Activated T-helper 1 cell treated with anti-CD3 and anti-CD28 coated beads, Interleukin-12 subunit alpha, Interleukin-12 subunit beta, Interleukin-2, Interleukin-4 antibody, amounts not matched to agents 30 ng/mL and 10 ng/mL and 1 ng/mL, durations not matched to agents 14 hours and 24 hours and 36 hours (primary cell): Measurements from ENCODE around the gene PLA2G2A. TPM values are rescaled to one million over a fixed set of nuclear protein-coding genes. Genes with fewer than 3 reads are reported as not detected.
"Not testable (repeated sequence)": the region's sequence is repeated elsewhere in the genome, so short reads cannot be mapped to it uniquely, and the experiment has no call there.

ENCODE experiments used
- DNase-seq: peaks from one replicate; pipeline ENCODE4 v3.0.0; 2021; ENCODE audit warnings: low spot score
- H3K27ac Mint-ChIP-seq: one replicate; pipeline ENCODE4 v1.8.0; 2021; ENCODE audit warnings: mild to moderate bottlenecking, mixed read lengths
- H3K27me3 Mint-ChIP-seq: one replicate; pipeline ENCODE4 v1.8.0; 2022; ENCODE audit warnings: mild to moderate bottlenecking, moderate library complexity, mixed read lengths; ENCODE audit not compliant: insufficient read depth
- H3K36me3 Mint-ChIP-seq: one replicate; pipeline ENCODE4 v1.8.0; 2021; ENCODE audit warnings: low read depth, mixed read lengths
- H3K4me1 Mint-ChIP-seq: one replicate; pipeline ENCODE4 v1.8.0; 2021; ENCODE audit warnings: low read depth, mixed read lengths
- H3K4me3 Mint-ChIP-seq: one replicate; pipeline ENCODE4 v1.8.0; 2021; ENCODE audit warnings: mild to moderate bottlenecking, moderate library complexity, mixed read lengths
- H3K9me3 Mint-ChIP-seq: one replicate; pipeline ENCODE4 v1.8.0; 2021; ENCODE audit warnings: mixed read lengths
- intact Hi-C: fragments of 100-400 bp; cut with micrococcal nuclease; formaldehyde crosslinking; loops from one replicate; pipeline ENCODE4 v1.15.1; 2024
- total RNA-seq: library from RNA; stranded (reverse); gene quantifications from 2 replicates; pipeline ENCODE4 v1.2.3, GENCODE V29; 2022

The PLA2G2A gene
- total RNA-seq, 1 donor from 2014 or later = not detected

GRCh38 chr1:19940486-19941205 lies 38.8 kb downstream of the PLA2G2A start:
- intact Hi-C loops = no loop called here
- DNase-seq = no peak
- Mint-ChIP-seq H3K36me3 (no peaks in the 10 kb centered on the region), H3K9me3 (no peaks in the 10 kb centered on the region), H3K4me1 (no peaks in the 10 kb centered on the region), H3K4me3 (no peak overlapping the region), H3K27me3 (peaks cover 6% of the 10 kb centered on the region), H3K27ac (no peak overlapping the region)

GRCh38 chr1:19938472-19938871 lies 40.9 kb downstream of the PLA2G2A start:
- H3K27ac Mint-ChIP-seq = no peak overlapping the region
- no peaks in the 10 kb centered on the region for H3K36me3 Mint-ChIP-seq
- H3K27me3 Mint-ChIP-seq = peaks cover 6% of the 10 kb centered on the region
- H3K4me1 Mint-ChIP-seq = no peaks in the 10 kb centered on the region
- no peaks in the 10 kb centered on the region for H3K9me3 Mint-ChIP-seq
- intact Hi-C loops = no loop called here
- H3K4me3 Mint-ChIP-seq = no peak overlapping the region
- DNase-seq = no peak

- Mint-ChIP-seq H3K9me3 (peaks cover 19% of the 10 kb centered on the region), H3K4me3 (no peak overlapping the region), H3K36me3 (no peaks in the 10 kb centered on the region), H3K27me3 (peaks cover 6% of the 10 kb centered on the region), H3K4me1 (no peaks in the 10 kb centered on the region), H3K27ac (no peak overlapping the region)
- no peak for DNase-seq
- intact Hi-C loops = no loop called here
Measured at GRCh38 chr1:19936061-19936750, 43.2 kb downstream of the PLA2G2A start.

- H3K4me3 Mint-ChIP-seq = no peak overlapping the region
- no peaks in the 10 kb centered on the region for H3K27me3 Mint-ChIP-seq
- H3K36me3 Mint-ChIP-seq = no peaks in the 10 kb centered on the region
- intact Hi-C loops = no loop called here
- H3K27ac Mint-ChIP-seq = no peak overlapping the region
- H3K4me1 Mint-ChIP-seq = no peaks in the 10 kb centered on the region
- DNase-seq = no peak
- peaks cover 22% of the 10 kb centered on the region for H3K9me3 Mint-ChIP-seq
Measured at GRCh38 chr1:19934336-19934735, 45.1 kb downstream of the PLA2G2A start.

- Mint-ChIP-seq H3K36me3 (no peaks in the 10 kb centered on the region), H3K9me3 (peaks cover 25% of the 10 kb centered on the region), H3K27ac (no peak overlapping the region), H3K27me3 (no peaks in the 10 kb centered on the region), H3K4me1 (no peaks in the 10 kb centered on the region), H3K4me3 (no peak overlapping the region)
- no peak for DNase-seq
- intact Hi-C loops = no loop called here
Measured at GRCh38 chr1:19932866-19933265, 46.6 kb downstream of the PLA2G2A start.

- intact Hi-C loops, H3K36me3 Mint-ChIP-seq, H3K4me3 Mint-ChIP-seq, H3K27me3 Mint-ChIP-seq, H3K27ac Mint-ChIP-seq, H3K4me1 Mint-ChIP-seq, DNase-seq: not testable (repeated sequence)
- H3K9me3 Mint-ChIP-seq = peaks cover 15% of the 10 kb centered on the region
Measured at GRCh38 chr1:19927130-19927421, 52.3 kb downstream of the PLA2G2A start.

GRCh38 chr1:19926296-19927129 lies 52.9 kb downstream of the PLA2G2A start:
- Mint-ChIP-seq H3K36me3 (no peaks in the 10 kb centered on the region), H3K4me3 (no peak overlapping the region), H3K4me1 (no peaks in the 10 kb centered on the region), H3K27ac (no peak overlapping the region), H3K9me3 (peaks cover 9% of the 10 kb centered on the region), H3K27me3 (peaks cover 5% of the 10 kb centered on the region)
- intact Hi-C loops = no loop called here
- DNase-seq = no peak

Other genes with a start within 250 kb of the PLA2G2A start
- 14.0 and 15.1 TPM in 2 replicates for gene TMCO4, start 179.7 kb downstream of the PLA2G2A start, total RNA-seq
- gene RNF186, start 164.3 kb downstream of the PLA2G2A start, total RNA-seq = not detected in 2 replicates
- 10.2 and 16.1 TPM in 2 replicates for gene OTUD3, start 97.2 kb downstream of the PLA2G2A start, total RNA-seq
- gene PLA2G2E, start 56.0 kb downstream of the PLA2G2A start, total RNA-seq = not detected in 2 replicates
- not detected in 2 replicates for gene PLA2G5, start 90.6 kb upstream of the PLA2G2A start, total RNA-seq
- not detected in 2 replicates for gene PLA2G2D, start 139.9 kb upstream of the PLA2G2A start, total RNA-seq
- gene PLA2G2F, start 159.7 kb upstream of the PLA2G2A start, total RNA-seq = not detected in 2 replicates
- 2.5 and 2.9 TPM in 2 replicates for gene UBXN10, start 206.5 kb upstream of the PLA2G2A start, total RNA-seq
- gene PLA2G2C, start 206.9 kb upstream of the PLA2G2A start, total RNA-seq = 0.44 and 0.65 TPM in 2 replicates